OCI-LY3 (cell line): Measurements from ENCODE around the gene DIO1.

ENCODE experiments used
- EZH2phosphoT487 ChIP-seq: fragments of 200-600 bp; shearing (Covaris generic); IDR thresholded peaks from 2 replicates; pipeline ENCODE4 v1.6.1; 2018; ENCODE audit warnings: antibody characterized with exemption, mixed run types, low read depth
- TF ChIP-seq, protein P1 (sequence below): fragments of 200-600, 300-600 bp; sonication (generic); IDR thresholded peaks from 2 replicates; pipeline ENCODE4 v1.5.1; 2014; ENCODE audit warnings: antibody characterized with exemption, low read length, low read depth

DNA sequence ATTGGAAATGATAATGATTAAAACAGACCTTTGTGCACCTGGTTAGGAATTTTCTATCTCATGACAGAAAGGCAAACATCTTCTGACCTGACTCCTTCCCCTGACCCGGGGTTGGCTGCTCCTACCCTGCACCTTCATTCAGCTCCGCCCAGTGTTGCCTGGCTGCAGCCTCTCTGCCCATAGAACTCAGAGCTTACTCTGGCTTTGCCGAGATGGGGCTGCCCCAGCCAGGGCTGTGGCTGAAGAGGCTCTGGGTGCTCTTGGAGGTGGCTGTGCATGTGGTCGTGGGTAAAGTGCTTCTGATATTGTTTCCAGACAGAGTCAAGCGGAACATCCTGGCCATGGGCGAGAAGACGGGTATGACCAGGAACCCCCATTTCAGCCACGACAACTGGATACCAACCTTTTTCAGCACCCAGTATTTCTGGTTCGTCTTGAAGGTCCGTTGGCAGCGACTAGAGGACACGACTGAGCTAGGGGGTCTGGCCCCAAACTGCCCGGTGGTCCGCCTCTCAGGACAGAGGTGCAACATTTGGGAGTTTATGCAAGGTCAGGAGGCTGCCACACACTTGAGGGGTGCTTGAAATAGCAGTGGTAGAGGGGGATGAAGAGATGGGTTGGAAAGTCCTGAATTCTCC is at the start of gene DIO1:
- TF ChIP-seq, protein P1, sequence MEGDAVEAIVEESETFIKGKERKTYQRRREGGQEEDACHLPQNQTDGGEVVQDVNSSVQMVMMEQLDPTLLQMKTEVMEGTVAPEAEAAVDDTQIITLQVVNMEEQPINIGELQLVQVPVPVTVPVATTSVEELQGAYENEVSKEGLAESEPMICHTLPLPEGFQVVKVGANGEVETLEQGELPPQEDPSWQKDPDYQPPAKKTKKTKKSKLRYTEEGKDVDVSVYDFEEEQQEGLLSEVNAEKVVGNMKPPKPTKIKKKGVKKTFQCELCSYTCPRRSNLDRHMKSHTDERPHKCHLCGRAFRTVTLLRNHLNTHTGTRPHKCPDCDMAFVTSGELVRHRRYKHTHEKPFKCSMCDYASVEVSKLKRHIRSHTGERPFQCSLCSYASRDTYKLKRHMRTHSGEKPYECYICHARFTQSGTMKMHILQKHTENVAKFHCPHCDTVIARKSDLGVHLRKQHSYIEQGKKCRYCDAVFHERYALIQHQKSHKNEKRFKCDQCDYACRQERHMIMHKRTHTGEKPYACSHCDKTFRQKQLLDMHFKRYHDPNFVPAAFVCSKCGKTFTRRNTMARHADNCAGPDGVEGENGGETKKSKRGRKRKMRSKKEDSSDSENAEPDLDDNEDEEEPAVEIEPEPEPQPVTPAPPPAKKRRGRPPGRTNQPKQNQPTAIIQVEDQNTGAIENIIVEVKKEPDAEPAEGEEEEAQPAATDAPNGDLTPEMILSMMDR = no peak
- TF ChIP-seq EZH2phosphoT487 = no peak
